Loucy (cell line): ENCODE measurements around the gene RACK1.

Experiments
- H2AFZ ChIP-seq: fragments of 200-600 bp; sonication (generic); 2 replicates; pipeline ENCODE4 v1.6.0; 2016; ENCODE audit warnings: antibody characterized with exemption, mild to moderate bottlenecking, low read length, moderate library complexity
- H3F3A ChIP-seq: fragments of 200-600 bp; 2 replicates; pipeline ENCODE4 v1.6.0; 2016; ENCODE audit warnings: antibody characterized with exemption, low read depth, mild to moderate bottlenecking
- H3K27me3 ChIP-seq: fragments of 200-600 bp; sonication (generic); 2 replicates; pipeline ENCODE4 v1.6.1; 2014; ENCODE audit warnings: low read length, mild to moderate bottlenecking; ENCODE audit not compliant: insufficient read depth, poor library complexity, severe bottlenecking
- H3K36me3 ChIP-seq: fragments of 200-600 bp; sonication (generic); 2 replicates; pipeline ENCODE4 v1.6.1; 2016; ENCODE audit warnings: low read length; ENCODE audit not compliant: insufficient read depth
- H3K4me1 ChIP-seq: fragments of 200-600 bp; sonication (generic); 2 replicates; pipeline ENCODE4 v1.5.1; 2014; ENCODE audit warnings: low read length, mild to moderate bottlenecking; ENCODE audit not compliant: insufficient read depth, poor library complexity, severe bottlenecking
- H3K4me2 ChIP-seq: fragments of 200-600 bp; sonication (generic); 2 replicates; pipeline ENCODE4 v1.6.0; 2014; ENCODE audit warnings: antibody characterized with exemption, low read length, low read depth, mild to moderate bottlenecking; ENCODE audit not compliant: poor library complexity, severe bottlenecking
- H3K4me3 ChIP-seq: fragments of 200-600 bp; sonication (generic); 2 replicates; pipeline ENCODE4 v1.5.1; 2014; ENCODE audit warnings: low read length, mild to moderate bottlenecking, mixed read lengths; ENCODE audit not compliant: poor library complexity, severe bottlenecking
- H3K79me2 ChIP-seq: fragments of 200-600 bp; sonication (generic); 2 replicates; pipeline ENCODE4 v1.6.1; 2014; ENCODE audit warnings: low read length; ENCODE audit not compliant: insufficient read depth
- H3K9ac ChIP-seq: fragments of 200-600 bp; sonication (generic); 2 replicates; pipeline ENCODE4 v1.6.0; 2014; ENCODE audit warnings: mild to moderate bottlenecking, low read depth, low read length, moderate library complexity; ENCODE audit not compliant: poor library complexity, severe bottlenecking
- H3K9me2 ChIP-seq: fragments of 200-600 bp; sonication (generic); replicated peaks from 2 replicates; pipeline ENCODE4 v1.6.1; 2016; ENCODE audit warnings: low read depth, low read length, mixed read lengths
- H3K9me3 ChIP-seq: fragments of 200-600 bp; sonication (generic); 2 replicates; pipeline ENCODE4 v1.6.1; 2014; ENCODE audit warnings: mild to moderate bottlenecking, antibody characterized with exemption, low read length, low read depth; ENCODE audit not compliant: insufficient read depth
- H4K20me1 ChIP-seq: fragments of 200-600 bp; sonication (generic); 2 replicates; pipeline ENCODE4 v1.6.0; 2014; ENCODE audit warnings: antibody characterized with exemption, low read length, mild to moderate bottlenecking; ENCODE audit not compliant: insufficient read depth, poor library complexity, severe bottlenecking
- CTCF ChIP-seq: fragments of 200-600 bp; sonication (generic); conservative IDR thresholded peaks from 2 replicates; pipeline ENCODE4 v1.5.1; 2014; ENCODE audit warnings: mild to moderate bottlenecking, antibody characterized with exemption, low read length
- EZH2phosphoT487 ChIP-seq: fragments of 200-600 bp; IDR thresholded peaks from 2 replicates; pipeline ENCODE4 v1.6.1; 2018; ENCODE audit warnings: antibody characterized with exemption, mild to moderate bottlenecking, moderate library complexity, borderline replicate concordance

Gene RACK1

GRCh38 chr5:181233088-181233800 is 10.5 kb downstream of the RACK1 start:
- Histone ChIP-seq H3K27me3 (no peaks in the 10 kb centered on the region), H3F3A (no peaks in the 10 kb centered on the region)

GRCh38 chr5:181232593-181232992 is 11.1 kb downstream of the RACK1 start:
- Histone ChIP-seq H3K9ac (no peak overlapping the region), H3K79me2 (peaks cover 12% of the 10 kb centered on the region), H3K9me2 (no peaks in the 10 kb centered on the region), H3K4me2 (no peak overlapping the region), H3K4me3 (no peak overlapping the region), H4K20me1 (peaks cover 15% of the 10 kb centered on the region), H2AFZ (no peak overlapping the region), H3K9me3 (no peaks in the 10 kb centered on the region), H3K27me3 (no peaks in the 10 kb centered on the region), H3F3A (no peaks in the 10 kb centered on the region), H3K36me3 (peaks cover 19% of the 10 kb centered on the region; the same call in 1 of the 2 replicates), H3K4me1 (peaks cover 11% of the 10 kb centered on the region)
- no peak for TF ChIP-seq CTCF
- no peak for TF ChIP-seq EZH2phosphoT487

More at GRCh38 chr5:181233088-181233800, 10.5 kb downstream of the RACK1 start:
- H4K20me1 ChIP-seq, result peaks cover 21% of the 10 kb centered on the region
- H3K4me1 ChIP-seq, result peaks cover 11% of the 10 kb centered on the region
- H2AFZ ChIP-seq, result no peak overlapping the region
- no peak for TF ChIP-seq CTCF
- no peak for TF ChIP-seq EZH2phosphoT487
- peaks cover 19% of the 10 kb centered on the region for H3K79me2 ChIP-seq
- no peaks in the 10 kb centered on the region for H3K9me2 ChIP-seq
- H3K9me3 ChIP-seq, result no peaks in the 10 kb centered on the region
- H3K4me3 ChIP-seq, result no peak overlapping the region
- no peak overlapping the region for H3K9ac ChIP-seq
- H3K4me2 ChIP-seq, result no peak overlapping the region
- H3K36me3 ChIP-seq, result peaks cover 25% of the 10 kb centered on the region; the same call in 1 of the 2 replicates

- H3K9ac ChIP-seq, result no peak overlapping the region
Measured at GRCh38 chr5:181231432-181231831, 12.3 kb downstream of the RACK1 start.

More at GRCh38 chr5:181231432-181231831, 12.3 kb downstream of the RACK1 start:
- H3K79me2 ChIP-seq, result peaks cover 4% of the 10 kb centered on the region; the same call in 1 of the 2 replicates
- no peak overlapping the region for H3K4me3 ChIP-seq
- no peaks in the 10 kb centered on the region for H3K9me3 ChIP-seq
- H2AFZ ChIP-seq, result no peak overlapping the region
- peaks cover 8% of the 10 kb centered on the region for H3K4me1 ChIP-seq
- no peaks in the 10 kb centered on the region for H3K27me3 ChIP-seq
- H3K9me2 ChIP-seq, result no peaks in the 10 kb centered on the region
- H3K4me2 ChIP-seq, result no peak overlapping the region
- peaks cover 8% of the 10 kb centered on the region; the same call in 1 of the 2 replicates for H3K36me3 ChIP-seq
- no peaks in the 10 kb centered on the region for H3F3A ChIP-seq
- H4K20me1 ChIP-seq, result peaks cover 3% of the 10 kb centered on the region
- TF ChIP-seq EZH2phosphoT487, result no peak
- no peak for TF ChIP-seq CTCF
